A673 (cell line): ENCODE results near the gene LCE2D. TPM values are rescaled to one million over a fixed set of nuclear protein-coding genes. Genes with fewer than 3 reads are reported as not detected.
"Not testable (repeated sequence)": the region's sequence is repeated elsewhere in the genome, so short reads cannot be mapped to it uniquely, and the experiment has no call there.

ENCODE experiments used
- BruUV-seq: library from RNA; stranded (reverse); fragments of 400-500 nt; replicated peaks from 2 replicates; lab custom pipeline; 2021; lab: Mats Ljungman, UMichigan
- CTCF ChIA-PET: fragments of 300-600 bp; sonication (Branson Sonifier 250); formaldehyde crosslinking; loops from one replicate; lab custom pipeline; 2022; ENCODE audit warnings: antibody characterized with exemption; lab: Charles Lee
- POLR2A ChIA-PET: fragments of 300-600 bp; sonication (Branson Sonifier 250); formaldehyde crosslinking; loops from one replicate; lab custom pipeline; 2022; ENCODE audit warnings: antibody characterized with exemption; ENCODE audit not compliant: low non-redundant PET; lab: Charles Lee
- DNase-seq: peaks from one replicate; pipeline ENCODE4 v3.0.0-alpha.2; 2015; ENCODE audit warnings: low spot score
- H3K27ac ChIP-seq: fragments of 200-600 bp; sonication (generic); 2 replicates; pipeline ENCODE4 v1.5.1; 2016; ENCODE audit warnings: mixed run types, low read depth, mild to moderate bottlenecking, mixed read lengths, antibody characterized with exemption, low read length; ENCODE audit not compliant: poor library complexity, severe bottlenecking
- H3K27me3 ChIP-seq: fragments of 200-600 bp; sonication (generic); replicated peaks from 2 replicates; pipeline ENCODE4 v1.6.1; 2017; ENCODE audit warnings: mixed run types, low read depth, mild to moderate bottlenecking, mixed read lengths, antibody characterized with exemption, low read length; ENCODE audit not compliant: insufficient read depth, poor library complexity
- H3K36me3 ChIP-seq: fragments of 200-600 bp; sonication (generic); 2 replicates; pipeline ENCODE4 v1.6.1; 2016; ENCODE audit warnings: mixed run types, mild to moderate bottlenecking, mixed read lengths, antibody characterized with exemption, low read length; ENCODE audit not compliant: insufficient read depth, poor library complexity, severe bottlenecking
- H3K4me1 ChIP-seq: fragments of 200-600 bp; sonication (generic); 2 replicates; pipeline ENCODE4 v1.6.1; 2017; ENCODE audit warnings: mixed run types, mild to moderate bottlenecking, mixed read lengths, antibody characterized with exemption, low read length; ENCODE audit not compliant: insufficient read depth, poor library complexity, severe bottlenecking
- H3K4me3 ChIP-seq: fragments of 200-600 bp; sonication (generic); 2 replicates; pipeline ENCODE4 v1.5.1; 2016; ENCODE audit warnings: low read depth, mixed run types, mild to moderate bottlenecking, mixed read lengths, low read length; ENCODE audit not compliant: poor library complexity, severe bottlenecking
- H3K9me3 ChIP-seq: fragments of 200-600 bp; sonication (generic); 2 replicates; pipeline ENCODE4 v1.6.1; 2016; ENCODE audit warnings: mixed run types, low read depth, mild to moderate bottlenecking, mixed read lengths, antibody characterized with exemption, low read length; ENCODE audit not compliant: poor library complexity, severe bottlenecking
- EZH2 ChIP-seq: fragments of 200-600 bp; sonication (generic); IDR thresholded peaks from 2 replicates; pipeline ENCODE4 v1.6.1; 2017; ENCODE audit warnings: borderline replicate concordance, low read depth, mild to moderate bottlenecking, mixed read lengths, antibody characterized with exemption, low read length; ENCODE audit not compliant: poor library complexity, severe bottlenecking
- intact Hi-C: fragments of 100-400 bp; cut with micrococcal nuclease; formaldehyde crosslinking; loops from one replicate; pipeline ENCODE4 v1.10.0; 2022; ENCODE audit not compliant: unreplicated experiment
- total RNA-seq: library from RNA; stranded (reverse); gene quantifications from 2 replicates; pipeline ENCODE4 v1.2.3, GENCODE V29; 2021
- TF ChIP-seq, protein P1 (sequence below): fragments of 300-800, 200-600 bp; sonication (generic); conservative IDR thresholded peaks from 2 replicates; pipeline ENCODE4 v1.5.1; 2017; ENCODE audit warnings: low read depth, mild to moderate bottlenecking, antibody characterized with exemption, low read length, moderate library complexity, mixed read lengths

Gene LCE2D
- total RNA-seq, 1 experiment from 2014 or later, result not detected

DNA sequence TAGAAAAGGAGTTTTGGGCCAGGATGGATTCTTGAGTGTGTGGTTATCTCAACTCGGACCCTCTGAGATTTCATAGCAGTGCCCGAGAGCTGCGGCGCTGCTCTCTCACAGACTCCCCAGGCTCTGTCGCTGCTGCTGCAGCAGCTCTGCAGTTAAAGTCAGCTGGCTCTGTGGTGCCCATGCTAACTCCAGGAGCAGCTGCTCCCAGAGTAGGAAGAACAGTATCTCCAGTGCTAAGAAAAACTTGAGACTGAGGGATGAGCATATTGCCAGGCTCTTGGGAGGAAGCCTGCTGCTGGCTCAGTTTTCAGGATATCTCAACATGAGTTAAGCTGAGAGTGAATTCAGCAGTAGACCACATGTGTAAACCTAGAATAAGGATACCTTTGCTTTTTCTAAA lies 4.5 kb downstream of the LCE2D start:
- BruUV-seq, result no TSS peak
- no peaks in the 10 kb centered on the region for H3K27me3 ChIP-seq
- intact Hi-C loops, result no loop called here
- no peaks in the 10 kb centered on the region for H3K36me3 ChIP-seq
- CTCF ChIA-PET, result no interaction called here
- no peaks in the 10 kb centered on the region for H3K4me1 ChIP-seq
- DNase-seq, result no peak
- H3K4me3 ChIP-seq, result no peak overlapping the region
- no peak overlapping the region for H3K27ac ChIP-seq
- no peaks in the 10 kb centered on the region for H3K9me3 ChIP-seq
- POLR2A ChIA-PET, result no interaction called here
- TF ChIP-seq, protein P1, sequence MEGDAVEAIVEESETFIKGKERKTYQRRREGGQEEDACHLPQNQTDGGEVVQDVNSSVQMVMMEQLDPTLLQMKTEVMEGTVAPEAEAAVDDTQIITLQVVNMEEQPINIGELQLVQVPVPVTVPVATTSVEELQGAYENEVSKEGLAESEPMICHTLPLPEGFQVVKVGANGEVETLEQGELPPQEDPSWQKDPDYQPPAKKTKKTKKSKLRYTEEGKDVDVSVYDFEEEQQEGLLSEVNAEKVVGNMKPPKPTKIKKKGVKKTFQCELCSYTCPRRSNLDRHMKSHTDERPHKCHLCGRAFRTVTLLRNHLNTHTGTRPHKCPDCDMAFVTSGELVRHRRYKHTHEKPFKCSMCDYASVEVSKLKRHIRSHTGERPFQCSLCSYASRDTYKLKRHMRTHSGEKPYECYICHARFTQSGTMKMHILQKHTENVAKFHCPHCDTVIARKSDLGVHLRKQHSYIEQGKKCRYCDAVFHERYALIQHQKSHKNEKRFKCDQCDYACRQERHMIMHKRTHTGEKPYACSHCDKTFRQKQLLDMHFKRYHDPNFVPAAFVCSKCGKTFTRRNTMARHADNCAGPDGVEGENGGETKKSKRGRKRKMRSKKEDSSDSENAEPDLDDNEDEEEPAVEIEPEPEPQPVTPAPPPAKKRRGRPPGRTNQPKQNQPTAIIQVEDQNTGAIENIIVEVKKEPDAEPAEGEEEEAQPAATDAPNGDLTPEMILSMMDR, result no peak
- TF ChIP-seq EZH2, result no peak

DNA sequence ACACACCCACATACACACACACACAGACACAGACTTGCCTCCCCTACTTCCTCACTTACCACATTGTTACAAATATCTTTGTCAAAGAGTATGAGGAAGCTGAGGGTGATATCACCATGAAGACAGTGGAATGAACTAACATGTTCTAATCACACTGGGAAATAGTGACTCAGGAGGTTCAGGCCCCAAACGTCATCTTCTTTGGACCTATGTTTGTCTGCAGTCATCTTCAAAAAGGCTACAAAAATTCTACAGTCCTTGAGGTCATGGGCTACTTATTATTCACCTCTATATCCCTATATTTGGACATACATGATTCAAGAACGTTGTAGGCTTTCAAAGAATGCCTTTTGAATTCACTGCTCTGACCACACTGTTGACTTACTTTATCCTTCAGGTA lies 9.8 kb downstream of the LCE2D start:
- ChIA-PET POLR2A (no interaction called here), CTCF (no interaction called here)
- H3K4me3 ChIP-seq, result no peak overlapping the region

DNA sequence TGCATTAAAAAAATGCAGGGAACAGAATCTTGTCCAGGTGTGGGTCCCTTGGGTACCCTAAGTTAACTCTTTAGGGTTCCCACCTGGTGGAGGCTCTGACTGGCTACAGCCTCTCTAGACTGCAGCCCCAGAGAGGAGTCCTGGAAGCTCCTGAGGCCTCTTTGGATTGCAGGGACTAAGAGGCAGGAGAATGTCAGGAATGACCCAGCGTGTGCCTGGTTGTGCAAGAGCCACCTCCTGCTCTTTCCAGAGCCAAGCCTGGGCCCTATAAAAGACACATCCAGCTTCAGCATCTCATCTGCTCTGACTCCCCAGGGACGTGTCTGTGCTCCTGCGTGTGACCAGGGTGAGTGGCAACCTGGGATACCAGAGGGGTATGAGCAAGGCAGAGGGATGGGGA lies 11.8 kb downstream of the LCE2D start, which contains the start of gene LCE2C:
TSS of gene LCE2C (plus strand) at position 297 of the 400 bp plus-strand sequence. CDS start 737 bp downstream, outside the sequence.
- POLR2A ChIA-PET, BruUV-seq, H3K4me3 ChIP-seq, H3K27ac ChIP-seq, DNase-seq, H3K9me3 ChIP-seq, CTCF ChIA-PET, H3K36me3 ChIP-seq, intact Hi-C loops, H3K4me1 ChIP-seq: not testable (repeated sequence)
- peaks cover 35% of the 10 kb centered on the region for H3K27me3 ChIP-seq

More for the DNA sequence above, 9.8 kb downstream of the LCE2D start:
- Histone ChIP-seq H3K27ac (no peak overlapping the region), H3K9me3 (no peaks in the 10 kb centered on the region), H3K27me3 (peaks cover 22% of the 10 kb centered on the region), H3K4me1 (no peaks in the 10 kb centered on the region), H3K36me3 (no peaks in the 10 kb centered on the region)
- no TSS peak for BruUV-seq
- TF ChIP-seq, protein P1, result no peak
- TF ChIP-seq EZH2, result no peak
- DNase-seq, result no peak
- intact Hi-C loops, result no loop called here

DNA sequence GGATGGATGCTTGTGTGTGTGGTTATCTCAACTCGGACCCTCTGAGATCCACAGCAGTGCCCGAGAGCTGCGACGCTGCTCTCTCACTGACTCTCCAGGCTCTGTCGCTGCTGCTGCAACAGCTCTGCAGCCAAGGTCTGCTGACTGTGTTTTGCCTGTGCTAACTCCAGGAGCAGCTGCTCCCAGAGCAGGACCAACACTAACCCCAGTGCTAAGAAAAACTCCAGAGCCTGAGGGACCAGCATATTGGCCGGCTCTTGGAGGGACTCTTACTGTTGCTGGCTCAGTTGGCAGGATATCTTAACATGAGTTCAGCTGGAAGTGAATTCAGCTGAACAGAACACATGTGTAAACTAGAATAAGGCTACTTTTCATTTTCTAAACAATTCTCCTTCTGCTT lies 16.3 kb downstream of the LCE2D start:
- Histone ChIP-seq H3K4me3 (no peak overlapping the region), H3K27ac (no peak overlapping the region), H3K4me1 (no peaks in the 10 kb centered on the region), H3K36me3 (no peaks in the 10 kb centered on the region), H3K9me3 (no peaks in the 10 kb centered on the region), H3K27me3 (peaks cover 33% of the 10 kb centered on the region)
- no peak for TF ChIP-seq EZH2
- TF ChIP-seq, protein P1, result no peak
- ChIA-PET CTCF (no interaction called here), POLR2A (no interaction called here)
- no peak for DNase-seq
- intact Hi-C loops, result no loop called here
- no TSS peak for BruUV-seq
